Body of pancreas (tissue), 4 donors: ENCODE measurements around the gene MUC5AC.

ENCODE experiments used
- CTCF ChIP-seq, 7 experiments: fragments of 450-650 bp in 4 of 7; fragments of 200-600 bp in 3 of 7; sonication (generic) in 3 of 7; IDR thresholded peaks; one replicate each; pipeline ENCODE4 v1.5.1; 2016 to 2019; ENCODE audit warnings: antibody characterized with exemption in 7 of 7
- POLR2A ChIP-seq, 3 donors: fragments of 450-650 bp; IDR thresholded peaks; one replicate each; pipeline ENCODE4 v1.6.1; 2016; ENCODE audit warnings: antibody characterized with exemption in 3 of 3, mild to moderate bottlenecking in 2 of 3

DNA sequence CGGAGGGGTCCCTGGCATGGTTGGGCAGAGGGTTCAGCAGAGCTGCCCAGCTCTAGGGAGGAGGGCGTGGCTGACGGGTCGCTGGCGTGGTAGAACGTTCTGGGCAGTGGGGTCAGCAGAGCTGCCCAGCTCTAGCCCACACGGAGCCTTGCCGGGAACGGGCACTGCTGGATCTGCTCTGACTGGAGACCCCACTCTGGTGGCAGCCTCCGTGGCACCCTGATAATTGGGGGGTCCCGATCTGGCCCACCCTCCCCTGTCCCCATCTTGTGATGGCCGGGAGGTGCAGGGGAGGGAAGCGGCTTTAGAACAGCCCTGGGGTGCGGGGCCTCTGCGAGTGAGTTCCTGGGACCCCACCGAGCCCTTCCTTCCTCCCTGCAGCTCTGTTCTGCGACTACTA, 21.9 kb downstream of the MUC5AC start:
- TF ChIP-seq CTCF (IDR thresholded peaks at IDR 0.05): no peak
- TF ChIP-seq POLR2A (IDR thresholded peaks at IDR 0.05): no peak
